Islet of Langerhans (tissue), 1 donor: ENCODE data around the gene PDE6G.
"Not testable (repeated sequence)": the region's sequence is repeated elsewhere in the genome, so short reads cannot be mapped to it uniquely, and the experiment has no call there.

Source experiments
- FAIRE-seq: peaks from one replicate; lab custom pipeline; 2011; peaks lifted over from hg19 to GRCh38; lab: Jason Lieb, UNC

The PDE6G gene

DNA sequence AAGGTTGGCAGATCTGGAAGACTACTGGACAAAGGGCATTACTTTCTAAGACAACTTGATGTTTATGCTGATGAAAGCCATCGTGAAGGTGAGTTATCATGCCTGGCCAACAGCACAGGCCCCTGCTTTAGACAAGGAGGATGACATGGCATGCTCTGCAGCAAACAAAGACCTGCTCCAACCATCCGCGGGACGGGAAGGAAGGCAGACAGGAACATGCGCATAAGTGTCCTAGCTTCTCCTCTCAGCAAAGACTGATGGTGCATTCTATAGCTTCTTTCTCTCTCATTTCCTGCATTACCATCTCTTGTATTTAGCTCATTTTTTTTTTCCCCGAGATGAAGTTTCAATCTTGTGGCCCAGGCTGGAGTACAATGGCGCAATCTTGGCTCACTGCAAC lies 24.9 kb downstream of the PDE6G start:
- no peak for FAIRE-seq

GRCh38 chr17:81630274-81630673 lies 26.1 kb downstream of the PDE6G start:
- FAIRE-seq: no peak

GRCh38 chr17:81621494-81622130 lies 34.7 kb downstream of the PDE6G start:
- no peak for FAIRE-seq

DNA sequence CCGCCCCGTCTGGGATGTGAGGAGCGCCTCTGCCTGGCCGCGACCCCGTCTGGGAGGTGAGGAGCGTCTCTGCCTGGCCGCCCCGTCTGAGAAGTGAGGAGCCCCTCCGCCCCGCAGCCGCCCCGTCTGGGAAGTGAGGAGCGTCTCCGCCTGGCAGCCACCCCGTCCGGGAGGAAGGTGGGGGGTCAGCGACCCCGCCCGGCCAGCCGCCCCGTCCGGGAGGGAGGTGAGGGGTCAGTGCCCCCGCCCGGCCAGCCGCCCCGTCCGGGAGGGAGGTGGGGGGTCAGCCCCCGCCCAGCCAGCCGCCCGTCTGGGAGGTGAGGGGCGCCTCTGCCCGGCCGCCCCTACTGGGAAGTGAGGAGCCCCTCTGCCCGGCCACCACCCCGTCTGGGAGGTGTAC lies 38.0 kb downstream of the PDE6G start:
- FAIRE-seq: not testable (repeated sequence)

- no peak for FAIRE-seq
Measured at GRCh38 chr17:81616877-81617276, 39.5 kb downstream of the PDE6G start.

GRCh38 chr17:81615401-81615930 lies 40.9 kb downstream of the PDE6G start:
- FAIRE-seq: no peak

GRCh38 chr17:81612172-81612970 lies 44.0 kb downstream of the PDE6G start:
- no peak for FAIRE-seq

- no peak for FAIRE-seq
Measured at GRCh38 chr17:81609541-81610311, 46.6 kb downstream of the PDE6G start.

DNA sequence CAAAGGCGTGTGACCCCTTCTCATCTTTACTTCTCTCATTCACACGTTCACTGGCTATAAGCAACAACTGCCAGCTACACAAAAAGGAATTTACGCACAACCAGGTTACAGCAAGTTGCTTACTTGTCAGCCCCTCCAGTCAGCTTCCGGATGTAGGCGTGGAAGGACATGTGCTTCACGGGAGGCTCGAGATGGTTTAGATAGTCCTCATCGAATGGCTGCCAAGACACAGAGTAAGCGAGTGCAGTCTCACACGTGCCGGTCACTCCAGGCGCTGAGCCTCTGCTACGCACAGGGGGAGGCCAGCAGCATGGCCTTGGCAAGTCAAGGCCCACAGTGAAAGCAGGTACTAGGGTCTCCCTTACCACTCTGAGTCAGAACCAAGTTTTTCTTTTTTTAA lies 47.7 kb downstream of the PDE6G start:
- no peak for FAIRE-seq

GRCh38 chr17:81608082-81608481 lies 48.3 kb downstream of the PDE6G start:
- FAIRE-seq: no peak

DNA sequence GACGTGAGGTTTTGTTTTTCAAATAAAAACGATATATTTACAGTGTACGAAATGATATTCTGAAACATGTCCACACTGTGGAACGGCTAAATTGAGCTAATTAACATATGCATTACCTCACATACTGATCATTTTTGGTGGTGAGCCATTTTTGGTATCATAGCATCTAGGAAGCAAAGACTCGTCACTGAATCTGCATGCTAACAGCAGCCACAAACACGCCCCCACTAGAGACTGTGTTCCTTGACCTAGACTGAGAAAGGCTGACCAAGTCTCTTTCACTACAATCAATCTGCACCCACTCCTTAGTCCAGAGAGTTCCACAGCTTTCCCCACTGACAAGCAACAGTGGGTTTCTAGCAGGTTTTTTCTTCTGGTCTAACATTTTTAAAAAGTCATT lies 48.9 kb downstream of the PDE6G start:
- FAIRE-seq: no peak

DNA sequence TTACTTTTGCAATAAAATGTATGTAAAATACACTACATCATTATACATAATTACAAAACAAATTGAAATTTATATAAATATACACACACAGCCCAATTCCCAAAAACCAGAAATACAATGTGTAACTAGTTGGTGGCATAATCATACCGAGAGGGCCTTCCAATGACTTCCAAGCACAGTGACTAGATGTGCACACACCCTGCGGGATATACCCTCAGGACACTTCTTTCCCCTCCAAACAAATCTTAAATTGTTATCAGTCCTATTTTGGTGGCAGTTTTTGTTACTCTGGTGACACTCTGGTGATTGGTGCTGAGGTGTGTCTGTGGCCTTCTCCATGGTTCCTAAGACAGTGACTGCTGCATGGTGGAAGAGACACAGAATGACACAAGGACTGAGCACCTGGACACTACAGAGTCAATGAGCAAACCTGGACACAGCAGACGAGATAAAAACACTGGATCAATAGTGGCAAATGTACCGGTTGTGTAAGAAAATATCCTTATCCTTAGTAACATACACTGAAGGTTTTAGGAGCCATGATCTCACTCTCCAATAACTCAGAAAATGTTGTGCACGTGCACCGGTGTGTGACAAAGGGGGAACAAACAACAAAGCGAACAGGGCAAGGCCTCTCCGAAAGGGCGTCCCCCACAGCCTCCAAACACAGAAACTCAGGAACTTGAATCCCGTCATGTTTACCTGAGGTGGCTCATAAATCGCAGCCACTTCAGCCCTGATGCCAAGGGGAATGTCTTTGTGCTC lies 52.3 kb downstream of the PDE6G start:
- FAIRE-seq: no peak

- peak; percentile 51 for FAIRE-seq
Measured at GRCh38 chr17:81601525-81602120, 54.7 kb downstream of the PDE6G start.
